Measurements from ENCODE around the gene CLECL1. TPM values are rescaled to one million over a fixed set of nuclear protein-coding genes. Genes with fewer than 3 reads are reported as not detected.
A peak's percentile ranks its signal among the peaks of the same experiment; 100 is the strongest.
"Not testable (repeated sequence)": the region's sequence is repeated elsewhere in the genome, so short reads cannot be mapped to it uniquely, and the experiment has no call there.

Gene CLECL1
- total and polyA plus RNA-seq, 12 donors = 0.38 to 1.9 (median 1.2) TPM; not detected in 4

DNA sequence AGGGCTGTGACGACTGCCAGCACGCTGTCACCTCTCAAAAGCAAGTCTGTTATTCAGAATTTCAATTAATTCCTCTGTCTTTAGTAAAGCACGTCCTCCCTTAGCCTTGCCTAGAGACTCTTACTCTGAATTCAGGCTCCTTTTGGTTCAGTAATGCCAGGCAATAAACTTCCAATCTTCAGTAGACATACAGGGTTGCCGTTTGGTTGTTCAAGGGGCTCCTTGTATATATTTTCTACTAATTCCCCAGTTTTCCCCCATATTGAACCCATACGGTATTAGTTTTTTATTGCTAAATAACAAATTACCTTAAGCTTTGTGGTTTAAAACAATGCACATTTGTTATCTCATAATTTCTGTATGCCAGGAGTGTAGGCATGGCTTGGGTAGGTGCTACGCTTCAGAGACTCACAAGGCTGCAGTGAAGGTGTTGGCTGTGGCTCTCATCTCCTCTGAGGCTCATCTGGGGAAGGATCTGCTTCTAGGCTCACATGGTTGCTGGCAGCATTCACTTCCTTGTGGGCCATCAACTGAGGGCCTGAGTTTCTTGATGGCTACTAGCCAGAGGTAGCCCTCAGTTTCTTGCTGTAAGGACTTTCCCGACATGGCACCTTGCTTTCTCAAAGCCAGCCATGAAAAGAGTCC, 7.3 kb upstream of the CLECL1 start:
- no peaks in the 10 kb centered on the region for H3K9me3 ChIP-seq (replicated peaks in 1 of 3)
- DNase-seq = no peak
- H3K36me3 ChIP-seq (replicated peaks in 1 of 2) = no peaks in the 10 kb centered on the region
- H3K4me1 ChIP-seq (replicated peaks in 1 of 2) = peaks cover 0 to 5% of the 10 kb centered on the region in 2 donors
- no peak overlapping the region for H3K27ac ChIP-seq
- WGBS, 4 donors = 74 to 79% (median 76%) methylated on average over 7 of the region's 7 CpGs
- peaks cover 4% of the 10 kb centered on the region for H3K27me3 ChIP-seq
- TF ChIP-seq CTCF (IDR thresholded peaks at IDR 0.05) = no peak
- TF ChIP-seq POLR2A (IDR thresholded peaks at IDR 0.05) = no peak
- intact Hi-C loops (cut with DNase I) = loop anchor here in 1 of 2 donors (10.0 kb wide), 1 partner anchor 395 kb away; the partner anchor contains the start of gene CLEC7A
- H3K4me3 ChIP-seq = peak overlapping the region in 1 of 4 donors; percentile 16

GRCh38 chr12:9739404-9740105, 6.7 kb upstream of the CLECL1 start:
- DNase-seq = peak in 1 of 7 donors; percentile 59
- not testable (repeated sequence) for H3K9me3 ChIP-seq (replicated peaks in 1 of 3); H3K27me3 ChIP-seq; H3K36me3 ChIP-seq (replicated peaks in 1 of 2); H3K27ac ChIP-seq; H3K4me1 ChIP-seq (replicated peaks in 1 of 2)
- H3K4me3 ChIP-seq = peak overlapping the region in 1 of 4 donors; percentile 16
- WGBS, 4 donors = 73 to 97% (median 80%) methylated on average over 5 to 54 of the region's 54 CpGs
- intact Hi-C loops (cut with DNase I) = loop anchor here in 1 of 2 donors (10.0 kb wide), 1 partner anchor 395 kb away; the partner anchor contains the start of gene CLEC7A

DNA sequence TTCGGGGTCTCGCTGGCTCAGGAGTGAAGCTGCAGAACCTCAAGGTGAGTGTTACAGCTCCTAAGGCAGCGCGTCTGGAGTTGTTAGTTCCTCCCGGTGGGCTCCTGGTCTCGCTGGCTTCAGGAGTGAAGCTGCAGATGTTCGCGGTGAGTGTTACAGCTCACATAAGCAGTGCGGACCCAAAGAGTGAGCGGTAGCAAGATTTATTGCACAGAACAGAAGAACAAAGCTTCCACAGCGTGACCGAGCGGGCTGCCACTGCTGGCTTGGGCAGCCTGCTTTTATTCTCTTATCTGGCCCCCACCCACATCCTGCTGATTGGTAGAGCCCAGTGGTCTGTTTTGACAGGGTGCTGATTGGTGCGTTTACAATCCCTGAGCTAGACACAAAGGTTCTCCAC, 6.0 kb upstream of the CLECL1 start:
- H3K4me3 ChIP-seq; H3K27me3 ChIP-seq; H3K27ac ChIP-seq; intact Hi-C loops (cut with DNase I); H3K4me1 ChIP-seq (replicated peaks in 1 of 2); H3K36me3 ChIP-seq (replicated peaks in 1 of 2); H3K9me3 ChIP-seq (replicated peaks in 1 of 3); DNase-seq: not testable (repeated sequence)
- WGBS, 4 donors = 84 to 95% (median 87%) methylated on average over 4 to 14 of the region's 14 CpGs

GRCh38 chr12:9736936-9737705, 4.2 kb upstream of the CLECL1 start:
- 37 to 45% (median 42%) methylated on average over 3 of the region's 3 CpGs for WGBS, 4 donors
- H3K4me3 ChIP-seq = no peak overlapping the region
- TF ChIP-seq CTCF (IDR thresholded peaks at IDR 0.05) = no peak
- TF ChIP-seq POLR2A (IDR thresholded peaks at IDR 0.05) = no peak

DNA sequence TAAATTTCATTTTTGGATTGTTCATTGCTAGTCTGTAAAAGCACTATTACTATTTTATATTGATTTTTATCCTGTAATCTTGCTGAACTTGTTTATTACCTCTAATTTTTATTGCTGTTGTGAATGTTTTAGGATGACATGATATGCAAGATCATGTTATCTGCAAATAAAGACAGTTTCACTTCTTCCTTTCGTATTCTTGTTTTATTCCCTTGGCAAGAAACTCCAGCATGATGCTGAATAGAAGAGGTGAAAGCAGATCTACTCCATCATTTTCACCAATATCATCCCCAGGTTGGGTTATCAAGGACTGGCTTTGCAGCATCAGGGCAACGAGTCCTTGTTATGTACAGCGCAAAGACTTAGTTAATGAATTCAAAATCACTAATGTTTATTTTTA, 2.7 kb upstream of the CLECL1 start:
- WGBS, 4 donors = 70 to 86% (median 81%) methylated on average over 3 of the region's 3 CpGs

More at GRCh38 chr12:9736936-9737705, 4.2 kb upstream of the CLECL1 start:
- Histone ChIP-seq H3K4me1 (replicated peaks in 1 of 2) (peaks cover 0 to 5% of the 10 kb centered on the region in 2 donors), H3K27ac (peak overlapping the region in 2 of 5 donors; percentile 38 to 51), H3K9me3 (replicated peaks in 1 of 3) (no peaks in the 10 kb centered on the region), H3K36me3 (replicated peaks in 1 of 2) (no peaks in the 10 kb centered on the region), H3K27me3 (no peaks in the 10 kb centered on the region)
- no peak for DNase-seq
- intact Hi-C loops (cut with DNase I) = no loop called here

More for the DNA sequence above, 2.7 kb upstream of the CLECL1 start:
- intact Hi-C loops (cut with DNase I) = no loop called here
- H3K9me3 ChIP-seq (replicated peaks in 1 of 3) = no peaks in the 10 kb centered on the region
- no peak for TF ChIP-seq POLR2A (IDR thresholded peaks at IDR 0.05)
- no peak for TF ChIP-seq CTCF (IDR thresholded peaks at IDR 0.05)
- peaks cover 0 to 5% of the 10 kb centered on the region in 2 donors for H3K4me1 ChIP-seq (replicated peaks in 1 of 2)
- DNase-seq = no peak
- H3K27me3 ChIP-seq = no peaks in the 10 kb centered on the region
- no peak overlapping the region for H3K27ac ChIP-seq
- H3K4me3 ChIP-seq = no peak overlapping the region
- no peaks in the 10 kb centered on the region for H3K36me3 ChIP-seq (replicated peaks in 1 of 2)
